Measurements from ENCODE around the gene PLA2G2A. TPM values are rescaled to one million over a fixed set of nuclear protein-coding genes. Genes with fewer than 3 reads are reported as not detected.
A peak's percentile ranks its signal among the peaks of the same experiment; 100 is the strongest.

PLA2G2A gene
- total RNA-seq, 1 donor, result not detected

DNA sequence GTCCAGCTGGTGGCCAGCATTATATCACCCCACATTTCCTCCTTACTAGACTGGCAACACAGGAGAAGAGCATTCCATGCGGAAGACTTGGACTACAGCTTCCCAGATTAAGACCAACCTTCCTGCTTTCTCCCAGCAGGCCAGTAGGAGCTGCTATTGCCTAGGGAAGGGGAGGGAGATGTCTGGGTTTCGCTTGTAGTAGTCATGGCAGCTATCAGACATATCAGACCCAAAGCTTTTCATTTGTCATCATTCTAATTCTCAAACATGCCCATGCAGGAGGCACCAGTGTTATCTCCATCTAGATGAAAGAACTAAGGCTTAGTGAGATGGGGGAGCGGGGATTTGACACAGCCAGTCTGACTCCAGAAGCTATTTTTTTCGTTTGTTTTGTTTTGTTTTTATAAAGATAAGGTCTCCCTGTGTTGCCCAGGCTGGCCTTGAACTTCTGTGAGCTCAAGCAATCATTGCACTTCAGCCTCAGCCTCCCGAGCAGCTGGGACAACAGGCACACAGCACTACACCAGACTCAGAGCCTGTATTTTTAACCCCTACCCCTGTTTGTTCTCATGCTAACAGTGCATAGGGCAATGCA is 4.5 kb downstream of the PLA2G2A start:
- H3K4me3 ChIP-seq (ENCODE audit: low read depth, low read length), result no peak overlapping the region
- TF ChIP-seq, protein P1, sequence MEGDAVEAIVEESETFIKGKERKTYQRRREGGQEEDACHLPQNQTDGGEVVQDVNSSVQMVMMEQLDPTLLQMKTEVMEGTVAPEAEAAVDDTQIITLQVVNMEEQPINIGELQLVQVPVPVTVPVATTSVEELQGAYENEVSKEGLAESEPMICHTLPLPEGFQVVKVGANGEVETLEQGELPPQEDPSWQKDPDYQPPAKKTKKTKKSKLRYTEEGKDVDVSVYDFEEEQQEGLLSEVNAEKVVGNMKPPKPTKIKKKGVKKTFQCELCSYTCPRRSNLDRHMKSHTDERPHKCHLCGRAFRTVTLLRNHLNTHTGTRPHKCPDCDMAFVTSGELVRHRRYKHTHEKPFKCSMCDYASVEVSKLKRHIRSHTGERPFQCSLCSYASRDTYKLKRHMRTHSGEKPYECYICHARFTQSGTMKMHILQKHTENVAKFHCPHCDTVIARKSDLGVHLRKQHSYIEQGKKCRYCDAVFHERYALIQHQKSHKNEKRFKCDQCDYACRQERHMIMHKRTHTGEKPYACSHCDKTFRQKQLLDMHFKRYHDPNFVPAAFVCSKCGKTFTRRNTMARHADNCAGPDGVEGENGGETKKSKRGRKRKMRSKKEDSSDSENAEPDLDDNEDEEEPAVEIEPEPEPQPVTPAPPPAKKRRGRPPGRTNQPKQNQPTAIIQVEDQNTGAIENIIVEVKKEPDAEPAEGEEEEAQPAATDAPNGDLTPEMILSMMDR (IDR thresholded peaks at IDR 0.05; ENCODE audit: insufficient read depth, low read depth, low read length), result peak; percentile 99
- peak; percentile 73 for DNase-seq (ENCODE audit: low read depth)

DNA sequence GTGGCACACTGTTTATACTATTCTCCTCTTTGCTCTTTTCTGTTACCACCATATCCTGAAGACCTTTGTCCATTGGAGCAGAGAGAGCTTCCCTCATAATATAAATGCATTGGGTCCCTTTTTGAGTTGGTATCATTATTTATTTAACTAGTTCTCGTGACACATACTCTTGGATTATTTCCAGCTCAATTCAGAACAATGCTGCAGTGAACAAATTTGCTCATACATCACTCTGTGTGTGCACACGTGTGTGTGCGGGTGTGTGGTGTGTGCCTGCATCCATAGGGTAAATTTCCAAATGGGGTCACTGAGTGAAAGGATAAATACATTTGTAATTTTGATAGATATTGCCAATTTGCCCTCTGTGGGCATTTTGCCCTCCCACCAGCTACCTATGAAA is 5.8 kb downstream of the PLA2G2A start:
- TF ChIP-seq, protein P1 (IDR thresholded peaks at IDR 0.05; ENCODE audit: insufficient read depth, low read depth, low read length), result no peak
- H3K4me3 ChIP-seq (ENCODE audit: low read depth, low read length), result no peak overlapping the region
- no peak for DNase-seq (ENCODE audit: low read depth)

DNA sequence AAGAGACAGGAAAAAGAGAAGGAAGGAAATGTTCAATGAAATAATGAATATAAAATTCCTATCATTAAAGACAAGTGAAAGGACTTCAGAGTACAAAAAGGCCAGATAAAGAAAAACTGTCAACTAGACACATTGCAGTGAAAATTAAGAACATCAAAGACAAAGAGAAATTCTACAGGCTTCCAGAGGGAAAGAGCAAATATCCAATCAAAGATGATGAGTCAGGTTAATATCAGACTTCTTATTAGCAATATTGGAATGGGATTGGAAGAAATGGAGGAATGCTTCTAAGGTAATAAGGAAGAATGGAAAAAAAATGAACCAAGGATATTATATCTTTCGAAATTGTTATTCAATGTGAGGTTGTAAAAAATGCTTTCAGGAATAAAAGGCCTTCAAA is 7.8 kb downstream of the PLA2G2A start:
- TF ChIP-seq, protein P1 (IDR thresholded peaks at IDR 0.05; ENCODE audit: insufficient read depth, low read depth, low read length), result no peak
- no peak overlapping the region for H3K4me3 ChIP-seq (ENCODE audit: low read depth, low read length)
- DNase-seq (ENCODE audit: low read depth), result no peak

DNA sequence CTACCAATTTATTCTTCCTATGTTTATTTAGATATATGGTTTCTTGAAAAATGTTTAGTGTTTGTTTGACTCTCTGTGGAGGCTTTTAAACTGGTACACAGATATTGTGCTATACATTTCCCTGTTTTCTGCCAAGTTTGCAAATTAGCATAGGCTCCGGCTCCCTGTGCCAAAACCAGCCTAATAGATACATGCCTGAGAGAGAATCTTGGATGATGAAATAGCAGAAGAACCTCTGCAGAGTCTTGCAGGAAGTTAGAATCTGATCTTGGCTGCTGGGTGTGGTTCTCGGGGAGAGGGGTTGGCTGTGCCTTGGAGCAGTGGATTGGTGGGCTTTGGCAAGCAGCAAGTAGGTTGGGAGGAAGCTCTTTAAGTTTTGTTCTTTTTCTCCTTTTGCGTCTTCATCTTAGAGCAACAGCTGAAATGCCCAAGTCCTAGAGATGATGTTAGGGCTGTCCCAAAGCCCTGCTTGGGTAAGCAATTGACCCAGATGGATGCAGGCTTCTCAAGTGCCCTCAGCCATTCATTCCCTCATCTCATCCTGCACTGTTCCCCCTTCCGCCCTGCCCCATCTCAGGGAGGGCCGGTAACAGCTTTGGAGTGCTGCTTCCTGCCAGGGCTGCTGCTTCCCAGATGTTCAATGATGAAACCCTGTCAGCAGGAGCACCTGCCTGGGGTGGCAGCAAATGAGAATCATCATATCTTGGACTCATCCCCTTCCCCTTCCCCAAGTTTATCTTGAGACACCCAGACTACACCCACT is 9.3 kb downstream of the PLA2G2A start:
- no peak overlapping the region for H3K4me3 ChIP-seq (ENCODE audit: low read depth, low read length)
- no peak for DNase-seq (ENCODE audit: low read depth)
- TF ChIP-seq, protein P1 (IDR thresholded peaks at IDR 0.05; ENCODE audit: insufficient read depth, low read depth, low read length), result no peak

DNA sequence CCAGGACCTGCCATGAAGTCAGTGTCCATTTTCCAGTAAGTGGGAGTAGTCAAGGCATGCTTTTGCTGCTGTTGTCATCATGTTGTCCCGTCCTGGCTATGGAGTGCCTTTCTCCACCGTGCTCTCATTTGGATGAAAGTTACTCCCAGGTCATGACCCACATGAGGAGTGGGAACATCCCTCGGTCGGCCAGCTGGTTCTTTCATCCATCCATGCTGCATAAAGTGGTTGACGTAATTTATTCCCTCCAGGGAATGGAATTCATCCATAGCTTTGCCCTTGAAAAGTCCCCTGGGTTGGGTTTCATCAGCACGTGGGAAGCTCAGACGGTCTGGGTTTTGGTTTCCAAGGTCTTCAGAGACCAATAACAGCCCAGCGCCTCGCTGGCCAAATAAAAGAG is 11.6 kb downstream of the PLA2G2A start:
- DNase-seq (ENCODE audit: low read depth), result no peak
- no peak overlapping the region for H3K4me3 ChIP-seq (ENCODE audit: low read depth, low read length)
- TF ChIP-seq, protein P1 (IDR thresholded peaks at IDR 0.05; ENCODE audit: insufficient read depth, low read depth, low read length), result no peak

DNA sequence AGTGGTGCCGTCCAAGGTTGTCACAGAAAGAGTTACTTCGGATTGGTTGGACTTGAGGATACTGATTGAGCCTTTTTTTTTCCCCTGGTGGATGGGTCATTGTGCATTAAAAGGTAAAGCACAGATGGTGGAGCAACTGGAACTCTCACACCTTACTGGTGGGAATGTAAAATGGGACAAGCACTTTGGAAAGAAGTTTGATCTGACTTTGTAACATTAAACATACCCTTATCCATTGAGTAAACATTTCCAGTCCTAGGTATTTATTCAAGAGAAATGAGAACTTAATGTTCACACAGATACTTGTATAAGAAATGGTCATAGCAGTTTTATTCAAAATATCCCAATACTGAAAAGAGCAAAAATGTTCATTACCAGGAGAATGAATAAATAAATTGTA is 14.9 kb downstream of the PLA2G2A start:
- DNase-seq (ENCODE audit: low read depth), result no peak
- TF ChIP-seq, protein P1 (IDR thresholded peaks at IDR 0.05; ENCODE audit: insufficient read depth, low read depth, low read length), result no peak
- H3K4me3 ChIP-seq (ENCODE audit: low read depth, low read length), result no peak overlapping the region

Data from fibroblast of villous mesenchyme (primary cell).